Globus pallidus (tissue), 1 donor: ENCODE results near the gene ZNF22.

Experiments
- DNase-seq: peaks from one replicate; pipeline ENCODE4 v3.0.0-alpha.2; 2015; ENCODE audit warnings: low spot score

Gene ZNF22

DNA sequence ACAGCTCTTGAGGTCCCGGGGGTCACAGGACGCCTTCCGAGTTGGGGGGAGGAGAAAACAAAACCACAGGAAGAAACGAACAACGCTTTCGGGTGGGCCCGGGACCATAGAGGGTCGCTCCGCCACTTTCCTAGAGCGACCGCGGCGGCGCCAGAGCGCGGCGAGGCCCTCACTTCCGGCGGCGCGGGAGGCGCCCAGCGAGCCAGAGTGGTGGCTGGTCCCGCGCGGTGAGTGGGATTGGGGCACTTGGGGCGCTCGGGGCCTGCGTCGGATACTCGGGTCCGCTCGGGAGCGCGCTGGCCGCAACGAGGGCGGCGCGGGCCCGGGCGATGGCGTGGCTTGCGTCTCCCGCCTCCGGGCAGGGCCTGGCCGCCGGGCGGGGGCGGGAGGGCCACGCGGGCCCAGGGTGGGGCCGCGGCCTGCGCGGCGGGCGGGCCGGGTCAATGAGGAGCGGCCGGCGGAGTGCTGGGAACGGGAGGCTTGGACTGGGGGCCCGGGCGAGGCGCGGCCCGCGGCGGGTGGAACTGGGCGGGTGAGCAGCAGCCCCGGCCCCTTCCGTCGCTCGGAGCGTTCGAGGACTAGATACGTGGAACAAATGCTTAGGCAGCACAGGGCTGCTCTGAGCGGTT lies at the start of gene ZNF22:
ZNF22 (plus strand) TSS at position 172 of the 629 bp plus-strand sequence. CDS start 2,446 bp downstream, outside the sequence.
- DNase-seq = peak; percentile 69

DNA sequence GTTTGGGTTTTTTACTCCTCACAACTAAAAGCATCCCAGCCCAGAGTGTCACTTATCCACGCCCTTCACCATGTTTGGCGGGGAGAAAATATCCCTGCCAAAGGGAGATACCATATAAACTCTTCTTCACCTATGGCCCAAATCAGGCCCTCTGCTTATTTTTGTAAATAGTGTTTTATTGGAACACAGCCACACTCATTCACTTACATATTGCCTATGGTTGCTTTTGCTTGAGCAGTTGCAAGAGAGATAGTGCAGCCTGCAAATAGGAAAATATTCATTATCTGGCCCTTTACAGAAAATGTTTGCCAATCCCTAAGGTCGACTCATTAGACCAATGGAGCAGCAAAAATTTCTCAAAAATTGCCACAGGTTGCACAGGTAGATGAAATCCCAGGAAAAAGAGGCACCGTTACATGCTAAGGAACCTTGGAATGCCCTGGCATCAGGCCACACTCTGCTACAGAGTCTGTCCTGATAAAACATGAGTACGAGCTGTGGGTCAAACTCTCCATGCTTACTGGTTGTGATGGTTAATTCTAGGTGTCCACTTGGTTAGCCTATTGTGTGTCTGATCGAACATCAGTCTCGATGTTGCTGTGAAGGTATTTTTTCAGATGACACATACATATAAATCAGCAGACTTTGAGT lies 49.0 kb upstream of the ZNF22 start:
- DNase-seq = no peak

DNA sequence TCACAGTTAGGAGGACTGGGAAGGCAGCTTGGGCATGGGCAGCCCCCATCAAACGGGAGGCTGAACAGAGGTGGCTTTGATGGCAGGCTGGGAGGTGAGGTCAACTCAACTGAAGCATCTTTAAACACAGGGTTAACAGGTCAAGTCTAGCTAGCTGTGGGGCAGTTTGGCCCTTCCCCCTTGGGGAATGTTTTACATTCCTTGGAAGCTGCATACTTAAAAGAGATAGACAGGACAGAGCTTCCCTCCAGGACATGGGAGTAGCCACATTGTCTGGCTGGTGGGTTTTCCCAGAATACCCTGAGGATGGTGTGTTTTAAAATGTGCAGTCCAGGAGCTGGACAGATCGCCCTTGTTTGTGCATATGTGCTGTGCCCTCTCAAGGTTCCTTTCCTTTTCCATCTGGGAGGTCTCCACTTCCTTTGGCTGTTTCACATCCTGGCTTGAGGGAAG lies 47.9 kb upstream of the ZNF22 start:
- DNase-seq = no peak

GRCh38 chr10:44954042-44954441 lies 46.7 kb upstream of the ZNF22 start:
- DNase-seq = no peak

GRCh38 chr10:44954962-44955361 lies 45.8 kb upstream of the ZNF22 start:
- DNase-seq = no peak

GRCh38 chr10:44955413-44956070 lies 45.2 kb upstream of the ZNF22 start:
- no peak for DNase-seq

DNA sequence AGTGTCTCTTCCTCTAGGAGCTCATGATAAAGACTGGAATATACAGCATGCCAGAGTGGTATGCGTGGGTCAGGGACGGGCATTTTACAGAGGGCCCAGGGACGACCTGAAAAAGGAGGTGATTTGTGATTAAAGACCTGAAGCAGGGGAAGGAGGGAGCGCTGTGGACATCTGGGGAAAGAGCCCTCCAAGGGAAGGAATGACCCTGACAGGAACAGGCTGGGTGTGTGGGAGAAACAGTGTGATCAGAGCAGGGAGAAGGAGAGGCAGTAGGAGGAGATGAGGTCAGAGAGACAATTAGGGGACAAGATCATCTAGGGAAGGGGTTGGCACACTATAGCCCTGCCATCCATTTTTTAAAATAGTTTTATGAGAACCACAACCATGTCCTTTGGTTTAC lies 44.5 kb upstream of the ZNF22 start:
- DNase-seq = no peak

- no peak for DNase-seq
These were observed 43.7 kb upstream of the ZNF22 start for GRCh38 chr10:44956717-44957706.

DNA sequence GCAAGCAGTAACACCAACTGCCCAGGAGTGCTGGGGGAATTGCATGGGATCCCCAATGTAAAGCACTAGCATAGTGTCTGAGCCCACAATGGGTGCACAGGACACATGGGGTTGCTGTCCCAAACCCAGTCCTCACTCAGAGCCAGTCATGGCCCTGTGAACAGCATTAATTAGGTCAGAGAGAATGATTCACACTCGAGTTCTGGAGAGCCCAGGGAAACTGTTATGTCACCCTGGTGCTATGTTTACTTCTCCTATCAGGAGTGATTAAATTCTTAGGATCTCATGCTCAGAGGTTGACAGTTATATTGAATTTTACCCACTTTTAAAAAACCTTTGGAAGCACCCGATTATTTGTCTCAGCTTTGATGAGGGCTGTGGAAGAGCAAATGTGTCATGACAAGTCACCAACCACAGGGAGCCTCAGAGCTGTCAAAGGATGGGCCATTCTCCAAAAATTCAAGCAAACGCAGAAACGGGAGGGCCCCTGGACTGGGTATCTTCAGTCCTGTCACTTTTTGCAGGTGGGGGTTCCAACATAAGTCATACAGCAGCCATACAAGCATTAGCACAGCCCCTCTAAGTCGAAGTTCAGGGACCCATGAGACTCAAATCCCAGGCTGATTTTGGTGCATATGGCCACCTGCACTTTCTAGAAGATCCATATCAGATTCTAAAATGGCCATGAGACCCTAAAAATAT lies 42.4 kb upstream of the ZNF22 start:
- DNase-seq = no peak

- no peak for DNase-seq
These were observed 41.9 kb upstream of the ZNF22 start for GRCh38 chr10:44958898-44959246.

DNA sequence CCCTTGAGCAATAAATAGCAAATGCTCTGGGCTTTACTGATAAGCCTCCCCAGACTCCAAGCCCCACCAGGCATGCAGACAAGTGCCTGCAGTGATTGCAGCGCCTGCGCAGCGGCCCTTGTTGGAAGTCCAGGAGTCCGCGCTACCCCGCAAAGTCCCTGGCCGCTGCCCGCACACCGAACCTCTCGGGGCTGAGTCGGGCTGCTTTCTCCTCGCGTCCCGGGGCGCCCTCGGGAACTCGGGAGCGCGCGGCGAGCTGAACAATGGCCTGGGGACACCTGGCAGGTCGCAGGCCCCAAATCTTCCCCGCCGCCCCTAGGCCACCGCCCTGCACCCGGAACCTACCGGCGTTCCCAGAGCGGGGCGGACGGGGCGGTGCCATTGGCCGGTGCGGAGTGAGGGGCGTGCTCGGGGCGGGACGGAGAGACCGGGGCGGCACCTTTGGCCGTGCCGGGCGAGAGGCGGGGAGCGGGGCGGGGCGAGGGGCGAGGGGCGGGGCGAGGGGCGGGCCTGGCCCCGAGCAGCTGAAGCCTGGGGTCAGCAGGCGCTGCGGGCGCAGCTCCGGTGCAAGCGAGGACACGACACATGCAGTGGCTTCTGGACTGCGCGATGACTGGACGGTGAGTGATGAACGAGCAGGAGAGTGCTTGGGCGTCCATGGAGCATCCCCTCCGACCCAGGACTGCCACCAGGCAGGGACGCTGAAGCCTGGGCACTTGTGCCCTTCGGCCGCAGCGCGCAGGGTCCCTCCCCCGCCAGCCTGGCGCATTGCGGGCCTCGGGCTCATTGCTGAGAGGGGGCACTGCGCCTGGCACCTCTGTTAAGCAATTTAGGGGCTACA lies 41.3 kb upstream of the ZNF22 start, which contains the start of gene RASSF4:
RASSF4 (plus strand) TSS at position 556 of the 841 bp plus-strand sequence. CDS start 10,401 bp downstream, outside the sequence.
- DNase-seq = peak; percentile 93

DNA sequence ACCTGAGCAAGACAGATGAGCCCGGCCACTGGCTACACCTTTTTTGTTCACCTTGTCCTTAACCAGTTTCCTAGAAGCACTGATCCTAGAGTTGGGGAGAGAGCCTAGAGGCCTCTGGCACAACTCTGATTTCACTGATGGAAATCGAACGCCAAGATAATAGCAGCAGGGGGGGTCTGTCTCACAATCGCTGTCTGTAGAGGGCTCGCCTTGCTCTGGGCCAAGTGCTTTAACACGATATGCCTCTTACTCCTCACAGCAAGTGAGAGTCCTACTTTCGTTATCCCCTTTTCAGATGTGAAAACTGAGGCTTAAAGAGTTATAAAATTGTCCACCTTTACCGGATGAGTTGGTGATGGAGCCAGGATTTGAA lies 40.6 kb upstream of the ZNF22 start:
- DNase-seq = no peak

DNA sequence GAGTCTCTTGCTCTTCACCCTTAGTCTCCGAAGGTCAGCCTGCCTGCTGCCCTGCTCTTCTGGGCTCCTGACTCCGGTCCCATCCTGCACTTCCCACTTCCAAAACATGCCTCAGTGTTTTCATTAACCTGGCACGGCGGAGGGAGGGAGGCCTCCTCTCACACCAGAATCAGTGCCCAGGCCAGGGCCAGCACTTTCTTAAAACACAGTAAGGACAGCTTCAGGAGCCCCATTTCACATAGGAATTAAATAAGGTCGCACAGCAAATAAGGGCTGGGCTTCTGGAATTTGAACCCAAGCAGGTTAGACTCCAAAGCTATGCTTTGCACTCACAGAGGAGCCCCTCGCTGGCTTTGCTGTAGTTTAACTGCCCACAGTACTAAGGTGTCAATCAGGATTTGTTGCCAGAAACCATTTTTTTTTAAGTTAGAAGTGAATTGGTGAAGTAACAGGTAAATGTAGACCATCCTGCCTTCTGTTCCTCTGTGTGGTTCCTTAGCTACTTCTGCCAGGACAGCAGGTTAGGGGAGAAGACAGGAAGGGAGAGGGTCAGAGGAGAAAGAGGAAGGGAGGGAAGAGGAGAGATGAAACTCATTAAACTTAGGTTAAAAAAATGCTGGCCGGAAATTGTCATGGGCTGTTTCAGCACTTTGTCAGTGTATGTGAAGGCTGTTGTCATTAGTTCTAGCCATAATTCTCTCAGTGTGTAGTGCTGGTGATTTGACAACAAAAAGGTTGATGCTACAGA lies 40.1 kb upstream of the ZNF22 start:
- peak; percentile 41 for DNase-seq

GRCh38 chr10:44961230-44961571 lies 39.5 kb upstream of the ZNF22 start:
- no peak for DNase-seq

- peak; percentile 45 for DNase-seq
These were observed 38.6 kb upstream of the ZNF22 start for GRCh38 chr10:44961931-44962750.

GRCh38 chr10:44962870-44963738 lies 37.6 kb upstream of the ZNF22 start:
- peak; percentile 64 for DNase-seq

- peak; percentile 99 for DNase-seq
These were observed 36.7 kb upstream of the ZNF22 start for GRCh38 chr10:44963772-44964633.
